Activated T-cell treated with anti-CD3 and anti-CD28 coated beads, Interleukin-2, amount 50 U/mL, for 4 hours (primary cell): ENCODE data around the gene GFPT1. TPM values are rescaled to one million over a fixed set of nuclear protein-coding genes. Genes with fewer than 3 reads are reported as not detected.

Experiments used
- ATAC-seq, 2 donors: fragments of 200-7000 bp; cut with Tn5 transposase; one replicate each; pipeline ENCODE4 v1.10.0; 2021
- DNase-seq: peaks from one replicate; pipeline ENCODE4 v3.0.0-alpha.2; 2020
- H3K27me3 Mint-ChIP-seq: one replicate; pipeline ENCODE4 v1.8.0; 2021; ENCODE audit warnings: low read depth, mixed read lengths
- H3K36me3 Mint-ChIP-seq: one replicate; pipeline ENCODE4 v1.8.0; 2022; ENCODE audit warnings: mixed read lengths; ENCODE audit not compliant: insufficient read depth
- H3K4me1 Mint-ChIP-seq: one replicate; pipeline ENCODE4 v1.8.0; 2021; ENCODE audit warnings: low read depth, mixed read lengths
- H3K4me3 Mint-ChIP-seq: one replicate; pipeline ENCODE4 v1.8.0; 2021; ENCODE audit warnings: mild to moderate bottlenecking, moderate library complexity, mixed read lengths
- H3K9me3 Mint-ChIP-seq: one replicate; pipeline ENCODE4 v1.8.0; 2021; ENCODE audit warnings: mixed read lengths
- total RNA-seq, 3 donors: library from RNA; stranded (reverse); gene quantifications; one replicate each; pipeline ENCODE4 v1.2.1, GENCODE V29; 2021

The GFPT1 gene
- total RNA-seq, 3 donors from 2014 or later, result 40.7 to 44.5 (median 41.3) TPM

GRCh38 chr2:69390471-69390870 lies 3.4 kb upstream of the GFPT1 start:
- H3K4me1 Mint-ChIP-seq, result peaks cover 18% of the 10 kb centered on the region
- no peak for ATAC-seq
- no peaks in the 10 kb centered on the region for H3K9me3 Mint-ChIP-seq
- no peak for DNase-seq
- no peak overlapping the region for H3K4me3 Mint-ChIP-seq
- H3K36me3 Mint-ChIP-seq, result peaks cover 14% of the 10 kb centered on the region
- H3K27me3 Mint-ChIP-seq, result no peaks in the 10 kb centered on the region

- Mint-ChIP-seq H3K4me1 (peaks cover 19% of the 10 kb centered on the region), H3K36me3 (peaks cover 13% of the 10 kb centered on the region), H3K27me3 (no peaks in the 10 kb centered on the region), H3K9me3 (no peaks in the 10 kb centered on the region), H3K4me3 (no peak overlapping the region)
- ATAC-seq, result no peak
- DNase-seq, result no peak
These were observed 3.0 kb upstream of the GFPT1 start for GRCh38 chr2:69390001-69390400.

GRCh38 chr2:69389271-69389670 lies 2.2 kb upstream of the GFPT1 start:
- H3K36me3 Mint-ChIP-seq, result peaks cover 7% of the 10 kb centered on the region

GRCh38 chr2:69387770-69388481 lies 899 bp upstream of the GFPT1 start:
- Mint-ChIP-seq H3K4me1 (peaks cover 35% of the 10 kb centered on the region), H3K9me3 (no peaks in the 10 kb centered on the region), H3K27me3 (no peaks in the 10 kb centered on the region), H3K36me3 (no peaks in the 10 kb centered on the region), H3K4me3 (peak overlapping the region; percentile 86)
- ATAC-seq (no peak), DNase-seq (no peak)

More at GRCh38 chr2:69389271-69389670, 2.2 kb upstream of the GFPT1 start:
- ATAC-seq (no peak), DNase-seq (no peak)
- Mint-ChIP-seq H3K4me3 (no peak overlapping the region), H3K9me3 (no peaks in the 10 kb centered on the region), H3K27me3 (no peaks in the 10 kb centered on the region), H3K4me1 (peaks cover 25% of the 10 kb centered on the region)

GRCh38 chr2:69386360-69386759 lies 667 bp downstream of the GFPT1 start:
- no peak for DNase-seq
- H3K27me3 Mint-ChIP-seq, result no peaks in the 10 kb centered on the region
- peaks cover 46% of the 10 kb centered on the region for H3K4me1 Mint-ChIP-seq
- no peak for ATAC-seq
- H3K9me3 Mint-ChIP-seq, result no peaks in the 10 kb centered on the region
- H3K36me3 Mint-ChIP-seq, result peaks cover 10% of the 10 kb centered on the region
- peak overlapping the region; percentile 86 for H3K4me3 Mint-ChIP-seq

- Mint-ChIP-seq H3K4me3 (peak overlapping the region; percentile 86), H3K9me3 (no peaks in the 10 kb centered on the region), H3K4me1 (peaks cover 52% of the 10 kb centered on the region), H3K36me3 (peaks cover 12% of the 10 kb centered on the region), H3K27me3 (no peaks in the 10 kb centered on the region)
- ATAC-seq (no peak), DNase-seq (no peak)
These were observed 1.4 kb downstream of the GFPT1 start for GRCh38 chr2:69385443-69386151.

GRCh38 chr2:69384618-69385081 lies 2.4 kb downstream of the GFPT1 start:
- Mint-ChIP-seq H3K36me3 (peaks cover 12% of the 10 kb centered on the region), H3K4me3 (no peak overlapping the region), H3K9me3 (no peaks in the 10 kb centered on the region), H3K4me1 (peaks cover 54% of the 10 kb centered on the region), H3K27me3 (no peaks in the 10 kb centered on the region)
- DNase-seq (no peak), ATAC-seq (no peak)

GRCh38 chr2:69383176-69383812 lies 3.7 kb downstream of the GFPT1 start:
- ATAC-seq (no peak), DNase-seq (no peak)
- H3K9me3 Mint-ChIP-seq, result no peaks in the 10 kb centered on the region
- H3K4me3 Mint-ChIP-seq, result no peak overlapping the region
- H3K36me3 Mint-ChIP-seq, result peaks cover 12% of the 10 kb centered on the region
- H3K4me1 Mint-ChIP-seq, result peaks cover 57% of the 10 kb centered on the region
- H3K27me3 Mint-ChIP-seq, result no peaks in the 10 kb centered on the region

GRCh38 chr2:69382547-69382946 lies 4.5 kb downstream of the GFPT1 start:
- no peaks in the 10 kb centered on the region for H3K9me3 Mint-ChIP-seq
- no peaks in the 10 kb centered on the region for H3K27me3 Mint-ChIP-seq

GRCh38 chr2:69381337-69381737 lies 5.7 kb downstream of the GFPT1 start:
- ATAC-seq (peak; percentile 71 to 72), DNase-seq (no peak)
- Mint-ChIP-seq H3K9me3 (no peaks in the 10 kb centered on the region), H3K36me3 (peaks cover 12% of the 10 kb centered on the region), H3K27me3 (no peaks in the 10 kb centered on the region), H3K4me3 (no peak overlapping the region), H3K4me1 (peaks cover 51% of the 10 kb centered on the region)

More at GRCh38 chr2:69382547-69382946, 4.5 kb downstream of the GFPT1 start:
- ATAC-seq (no peak), DNase-seq (no peak)
- Mint-ChIP-seq H3K4me3 (no peak overlapping the region), H3K36me3 (peaks cover 12% of the 10 kb centered on the region), H3K4me1 (peaks cover 52% of the 10 kb centered on the region)

- no peaks in the 10 kb centered on the region for H3K27me3 Mint-ChIP-seq
- H3K9me3 Mint-ChIP-seq, result no peaks in the 10 kb centered on the region
- peaks cover 51% of the 10 kb centered on the region for H3K4me1 Mint-ChIP-seq
- DNase-seq (no peak), ATAC-seq (no peak)
- H3K4me3 Mint-ChIP-seq, result no peak overlapping the region
- peaks cover 15% of the 10 kb centered on the region for H3K36me3 Mint-ChIP-seq
These were observed 6.7 kb downstream of the GFPT1 start for GRCh38 chr2:69380072-69380917.

- Mint-ChIP-seq H3K36me3 (peaks cover 8% of the 10 kb centered on the region), H3K9me3 (no peaks in the 10 kb centered on the region)
These were observed 10.6 kb downstream of the GFPT1 start for GRCh38 chr2:69376403-69376802.

GRCh38 chr2:69375494-69376353 lies 11.3 kb downstream of the GFPT1 start:
- Mint-ChIP-seq H3K4me1 (peaks cover 21% of the 10 kb centered on the region), H3K9me3 (no peaks in the 10 kb centered on the region), H3K36me3 (peaks cover 7% of the 10 kb centered on the region), H3K27me3 (no peaks in the 10 kb centered on the region), H3K4me3 (no peak overlapping the region)
- ATAC-seq, result peak in 1 of 2 donors; percentile 37
- DNase-seq, result no peak

More at GRCh38 chr2:69376403-69376802, 10.6 kb downstream of the GFPT1 start:
- DNase-seq (no peak), ATAC-seq (no peak)
- Mint-ChIP-seq H3K4me3 (no peak overlapping the region), H3K27me3 (no peaks in the 10 kb centered on the region), H3K4me1 (peaks cover 25% of the 10 kb centered on the region)
